Esophagus muscularis mucosa (tissue), 4 donors: Measurements from ENCODE around the gene TNS4.

Experiments
- CTCF ChIP-seq, 3 experiments: fragments of 200-600 bp in 2 of 3; fragments of 450-650 bp in 1 of 3; sonication (generic) in 2 of 3; IDR thresholded peaks; one replicate each; pipeline ENCODE4 v1.5.1; 2017 to 2019; ENCODE audit warnings: antibody characterized with exemption in 3 of 3, mild to moderate bottlenecking in 2 of 3, moderate library complexity in 1 of 3
- EP300 ChIP-seq: sonication (generic); formaldehyde crosslinking; IDR thresholded peaks from one replicate; pipeline ENCODE4 v1.6.1; 2017; ENCODE audit warnings: antibody characterized with exemption
- POLR2A ChIP-seq: fragments of 450-650 bp; IDR thresholded peaks from one replicate; pipeline ENCODE4 v1.6.1; 2017; ENCODE audit warnings: antibody characterized with exemption, moderate library complexity, mild to moderate bottlenecking, low read depth
- POLR2AphosphoS5 ChIP-seq, 2 donors: sonication (generic); formaldehyde crosslinking; IDR thresholded peaks; one replicate each; pipeline ENCODE4 v1.6.1; 2017; ENCODE audit warnings: antibody characterized with exemption in 2 of 2

- TF ChIP-seq CTCF (IDR thresholded peaks at IDR 0.05) (no peak), POLR2A (no peak), POLR2AphosphoS5 (IDR thresholded peaks at IDR 0.05) (no peak), EP300 (no peak)
Observed at GRCh38 chr17:40454613-40454995, 46.8 kb downstream of the TNS4 start.
